Stimulated activated CD8-positive, alpha-beta memory T cell treated with anti-CD3 and anti-CD28 coated beads, Interleukin-7, amount 100 ng/mL, for 24 hours (primary cell): Measurements from ENCODE around the gene TXNDC11.

Experiments
- DNase-seq: peaks from one replicate; pipeline ENCODE4 v3.0.0-alpha.2; 2020; ENCODE audit warnings: low read depth

The TXNDC11 gene

DNA sequence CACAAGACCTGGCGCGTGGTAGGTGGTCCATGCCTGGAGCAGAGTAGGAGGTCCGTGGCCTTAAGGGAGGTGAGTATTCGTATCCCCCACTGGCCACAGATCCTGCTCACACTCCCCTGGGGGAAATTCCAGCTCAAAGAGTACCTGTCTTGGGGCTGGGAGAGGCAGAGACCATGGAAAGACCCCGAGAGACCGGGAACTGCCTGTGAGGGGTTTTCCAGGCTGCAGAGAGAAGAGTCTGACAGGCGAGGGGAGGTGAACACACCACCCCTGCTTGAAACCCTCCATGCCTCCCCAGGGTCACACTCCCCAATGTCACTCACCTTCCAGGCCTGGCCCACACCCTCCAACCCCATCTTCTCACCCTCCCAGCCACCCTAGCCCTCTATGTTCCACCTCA lies 87.0 kb downstream of the TXNDC11 start:
- DNase-seq = no peak

GRCh38 chr16:11651796-11652195 lies 90.9 kb downstream of the TXNDC11 start:
- no peak for DNase-seq

DNA sequence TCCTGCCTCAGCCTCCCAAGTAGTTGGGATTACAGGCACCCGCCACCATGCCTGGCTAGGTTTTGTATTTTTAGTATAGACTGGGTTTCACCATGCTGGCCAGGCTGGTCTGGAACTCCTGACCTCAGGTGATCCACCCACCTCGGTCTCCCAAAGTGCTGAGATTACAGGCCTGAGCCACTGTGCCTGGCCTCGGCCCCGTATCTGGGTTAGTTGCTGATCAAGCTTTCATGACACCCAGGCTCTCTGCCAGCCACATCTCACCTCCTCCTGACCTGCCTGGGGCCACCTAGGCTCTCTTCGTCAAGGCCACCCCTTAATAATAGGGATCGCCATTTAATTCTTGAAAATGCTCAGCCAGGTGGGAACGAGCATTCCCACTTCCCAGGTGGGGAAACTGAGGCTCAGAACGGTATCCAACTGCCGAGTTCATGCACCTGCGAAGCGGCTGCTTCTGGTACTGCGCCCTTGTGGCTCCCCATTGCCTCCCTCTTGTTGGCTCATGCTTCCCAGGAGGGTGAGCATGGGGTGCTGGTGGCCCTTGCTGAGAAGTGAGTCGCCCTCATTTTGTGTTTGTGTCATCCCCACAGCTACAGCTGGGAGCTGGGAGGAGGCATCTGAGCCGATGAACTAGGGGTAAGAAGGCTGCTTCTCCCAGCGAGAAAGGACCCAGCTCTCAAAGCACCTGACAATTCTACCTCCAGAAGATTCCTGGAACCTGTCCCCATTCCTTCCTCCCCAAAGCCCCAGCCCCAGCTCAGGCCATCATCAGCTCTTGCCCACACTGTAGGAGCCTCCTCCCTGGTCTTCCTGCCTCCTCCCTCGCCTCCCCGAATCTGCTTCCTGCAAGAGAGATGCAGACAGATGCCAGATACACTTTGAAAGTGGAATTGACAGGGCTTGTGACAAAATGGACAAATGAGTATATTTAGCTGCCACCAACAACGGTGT lies 91.7 kb downstream of the TXNDC11 start:
- DNase-seq = no peak

DNA sequence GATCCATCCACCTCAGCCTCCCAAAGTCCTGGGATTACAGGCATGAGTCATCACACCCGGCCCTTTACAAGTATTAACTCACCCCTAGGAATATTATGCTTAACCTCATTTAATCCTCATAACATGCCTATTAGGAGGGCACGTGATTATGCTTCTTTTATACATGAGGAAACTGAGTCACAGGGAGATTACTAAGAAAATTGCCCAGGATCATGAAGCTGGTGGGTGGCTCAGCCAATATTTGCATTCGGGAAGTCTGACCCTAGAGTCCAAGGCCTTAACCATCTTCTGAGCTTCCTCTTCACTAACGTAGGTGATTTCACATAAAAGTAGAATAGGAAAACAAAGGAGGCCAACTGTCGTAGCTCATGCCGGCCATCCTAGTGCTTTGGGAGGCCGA lies 93.4 kb downstream of the TXNDC11 start:
- DNase-seq = no peak

DNA sequence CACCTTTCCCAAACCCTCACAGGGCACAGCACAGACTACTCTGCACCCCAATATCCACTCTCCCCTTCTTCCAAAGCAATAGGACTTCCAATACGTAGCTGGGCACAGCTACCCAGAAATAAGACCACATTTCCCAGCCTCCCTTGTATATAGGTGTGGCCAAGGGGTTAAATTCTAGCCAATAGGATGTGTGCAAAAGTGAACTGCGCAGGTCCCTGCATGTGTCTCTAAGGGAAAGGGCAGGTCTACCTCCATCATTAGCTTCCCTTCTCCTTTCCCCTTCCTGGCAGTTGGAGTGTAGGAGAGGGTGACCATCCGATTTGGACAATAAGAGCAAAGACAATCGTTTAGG lies 99.9 kb downstream of the TXNDC11 start:
- DNase-seq = no peak

DNA sequence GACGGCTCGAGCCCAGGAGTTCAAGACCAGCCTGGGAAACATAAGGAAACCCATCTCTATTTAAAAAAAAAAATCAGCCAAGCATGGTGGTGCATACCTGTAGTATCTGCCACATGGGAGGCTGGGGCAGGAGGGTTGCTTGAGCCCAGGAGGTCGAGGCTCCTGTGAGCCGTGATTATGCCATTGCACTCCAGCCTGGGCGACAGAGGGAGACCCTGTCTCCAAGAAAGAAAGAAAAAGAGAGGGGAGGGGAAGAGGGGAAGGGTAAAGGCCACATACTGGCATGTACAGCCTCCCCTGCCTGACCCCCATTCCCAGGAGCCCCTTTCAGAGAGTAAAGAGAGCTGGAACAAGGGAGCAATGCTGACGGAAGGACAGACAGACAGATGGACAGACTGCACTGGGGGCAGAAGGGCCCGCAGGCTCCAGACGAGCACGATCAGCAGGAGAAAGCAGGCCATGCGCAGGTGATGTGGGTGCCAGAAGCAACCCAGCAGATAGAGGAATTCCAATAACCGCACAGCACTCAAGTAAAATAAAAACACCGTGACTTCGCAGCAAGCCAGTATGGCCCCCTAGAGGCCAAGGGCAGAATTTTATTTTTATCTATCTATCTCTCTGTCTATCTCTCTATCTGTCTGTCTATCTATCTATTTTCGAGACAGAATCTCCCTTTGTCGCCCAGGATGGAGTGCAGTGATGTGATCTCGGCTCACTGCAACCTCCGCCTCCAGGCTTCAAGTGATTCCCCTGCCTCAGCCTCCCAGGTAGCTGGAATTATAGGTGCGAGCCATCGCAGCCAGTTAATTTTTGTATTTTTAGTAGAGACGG lies 101.5 kb downstream of the TXNDC11 start:
- DNase-seq = no peak

- DNase-seq = no peak
Observed at GRCh38 chr16:11639925-11640899, 102.4 kb downstream of the TXNDC11 start.

DNA sequence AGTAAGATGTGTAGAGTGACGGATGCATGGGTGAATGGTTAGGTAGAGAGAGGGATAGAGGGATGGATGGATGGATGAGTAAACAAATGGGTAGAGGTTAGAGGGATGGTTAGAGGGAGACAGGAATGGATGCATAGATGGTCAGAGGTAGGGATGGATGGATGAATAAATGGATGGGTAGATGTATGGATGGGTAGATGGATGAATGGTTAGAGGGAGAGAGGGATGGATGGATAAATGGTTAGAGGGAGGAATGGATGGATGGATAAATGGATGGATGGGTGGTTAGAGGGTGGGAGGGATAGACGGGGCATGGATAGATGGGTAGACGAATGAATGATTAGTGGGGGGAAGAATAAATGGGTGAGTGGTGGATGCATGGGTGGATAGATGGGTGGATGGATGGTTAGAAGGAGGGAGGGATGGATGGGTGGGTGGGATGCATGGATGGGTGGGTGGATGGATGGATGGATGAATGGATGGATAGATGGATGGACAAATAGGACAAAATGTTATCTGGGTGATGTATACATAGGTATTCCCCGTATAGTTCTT lies 103.6 kb downstream of the TXNDC11 start:
- no peak for DNase-seq

GRCh38 chr16:11638140-11638539 lies 104.5 kb downstream of the TXNDC11 start:
- DNase-seq = no peak

DNA sequence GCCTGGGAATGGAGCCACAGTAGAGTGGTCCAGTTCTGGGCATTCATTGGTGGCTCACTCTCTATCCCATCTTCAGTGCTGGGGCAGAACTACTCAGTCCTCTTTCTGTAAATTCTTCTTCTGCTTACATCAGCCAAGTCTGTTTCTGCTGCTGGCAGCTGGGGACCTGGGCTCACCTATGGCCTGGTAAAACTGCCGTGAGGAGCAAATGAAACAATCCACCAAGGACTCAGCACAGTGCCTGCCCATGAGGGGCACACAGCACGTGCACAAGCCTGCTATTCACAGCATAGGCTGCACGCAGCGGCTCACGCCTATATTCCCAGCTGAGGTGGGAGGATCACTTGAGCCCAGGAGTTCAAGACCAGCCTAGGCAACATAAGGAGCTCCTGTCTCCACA lies 105.3 kb downstream of the TXNDC11 start:
- no peak for DNase-seq

DNA sequence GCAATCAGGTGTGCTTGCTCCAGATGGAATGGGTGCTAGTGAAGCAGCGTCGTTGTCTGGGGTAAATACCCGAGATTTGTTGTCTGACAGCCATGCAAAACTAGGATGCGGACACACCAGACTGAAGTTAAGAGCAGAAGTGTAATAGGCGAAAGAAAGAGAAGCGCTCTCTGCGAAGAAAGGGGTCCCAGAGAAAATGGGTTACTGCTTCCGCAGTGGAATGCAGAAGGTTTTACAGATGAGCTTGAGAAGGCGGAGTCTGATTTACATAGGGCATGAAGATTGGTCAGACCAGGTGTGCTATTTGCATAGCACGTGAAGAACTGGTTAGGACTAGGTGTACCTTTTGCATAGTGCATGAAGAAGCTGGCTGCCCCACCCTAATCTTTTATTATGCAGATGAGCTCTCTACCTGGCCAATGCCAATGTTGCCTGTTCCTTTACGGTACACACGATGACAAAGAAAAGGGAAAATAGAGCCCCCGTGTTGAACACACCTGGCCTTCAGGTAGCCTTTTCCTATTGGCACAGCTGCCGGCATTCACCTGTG lies 106.4 kb downstream of the TXNDC11 start:
- DNase-seq = no peak

DNA sequence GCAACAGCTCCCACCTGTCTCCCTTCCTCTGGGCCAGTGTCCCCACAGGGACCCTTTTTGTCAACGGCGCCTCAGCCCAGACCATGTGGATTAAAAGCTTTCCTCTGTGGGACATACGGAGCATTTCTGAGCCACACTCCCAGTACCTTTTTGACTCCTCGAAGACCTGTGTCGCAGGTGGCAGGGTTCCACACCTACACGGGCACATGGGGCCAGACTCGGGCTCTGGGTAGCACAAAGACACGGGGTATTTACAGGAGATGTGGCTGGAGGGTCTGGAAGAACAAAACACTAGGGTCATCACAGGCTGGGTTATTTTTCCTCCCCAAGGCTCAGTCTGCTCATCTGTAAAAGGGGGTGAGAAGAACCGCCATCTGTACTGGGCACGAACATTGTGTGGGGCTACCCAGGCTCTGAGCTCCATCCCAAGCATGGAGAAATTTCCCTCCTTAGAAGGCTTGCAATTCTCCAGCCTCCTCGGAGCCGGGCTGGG lies 106.9 kb downstream of the TXNDC11 start:
- no peak for DNase-seq

DNA sequence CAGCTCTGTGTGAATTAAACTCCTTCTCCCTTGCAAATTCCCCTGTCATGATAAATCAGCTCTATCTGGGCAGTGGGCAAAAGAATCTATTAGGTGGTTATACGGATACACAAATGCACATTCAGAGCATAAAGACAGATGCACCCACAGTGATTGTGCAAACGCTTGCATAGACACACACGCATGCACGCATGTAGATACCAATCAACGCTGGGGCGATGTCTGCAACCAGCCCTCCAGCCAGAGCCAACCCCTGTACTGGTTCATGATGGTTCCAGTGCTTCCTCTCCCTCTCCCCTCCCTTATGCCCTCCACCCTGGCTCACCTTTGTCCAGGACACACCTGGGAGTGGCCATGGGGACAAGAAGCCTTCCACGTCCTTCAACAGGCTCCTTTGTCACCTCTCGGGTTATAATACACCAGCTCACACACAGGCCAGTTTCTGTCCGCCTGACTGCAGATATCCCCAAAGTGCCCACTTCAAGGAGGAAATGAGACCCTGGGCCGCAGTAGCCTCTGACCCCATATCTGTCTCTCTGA lies 107.5 kb downstream of the TXNDC11 start:
- DNase-seq = no peak

GRCh38 chr16:11634312-11634711 lies 108.3 kb downstream of the TXNDC11 start:
- no peak for DNase-seq

GRCh38 chr16:11633113-11633512 lies 109.5 kb downstream of the TXNDC11 start:
- DNase-seq = no peak

- no peak for DNase-seq
Observed at GRCh38 chr16:11632455-11632939, 110.2 kb downstream of the TXNDC11 start.

DNA sequence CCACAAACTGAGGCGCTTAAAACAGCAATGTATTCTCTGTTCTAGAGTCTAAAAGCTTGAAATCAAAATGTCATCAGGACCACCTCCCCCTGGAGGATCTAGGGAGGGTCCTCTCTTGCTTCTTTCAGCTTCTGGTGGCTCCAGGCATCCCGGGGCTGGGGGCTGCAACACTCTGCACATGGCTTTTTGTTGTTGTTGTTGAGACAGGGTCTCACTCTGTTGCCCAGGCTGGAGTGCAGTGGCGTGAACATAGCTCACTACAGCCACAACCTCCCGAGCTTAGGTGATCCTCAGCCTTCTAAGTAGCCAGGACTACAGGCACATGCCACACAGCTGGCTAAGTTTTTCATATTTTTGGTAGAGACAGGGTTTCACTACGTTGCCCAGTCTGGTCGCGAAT lies 111.4 kb downstream of the TXNDC11 start:
- no peak for DNase-seq

GRCh38 chr16:11630768-11631056 lies 111.9 kb downstream of the TXNDC11 start:
- DNase-seq = no peak

DNA sequence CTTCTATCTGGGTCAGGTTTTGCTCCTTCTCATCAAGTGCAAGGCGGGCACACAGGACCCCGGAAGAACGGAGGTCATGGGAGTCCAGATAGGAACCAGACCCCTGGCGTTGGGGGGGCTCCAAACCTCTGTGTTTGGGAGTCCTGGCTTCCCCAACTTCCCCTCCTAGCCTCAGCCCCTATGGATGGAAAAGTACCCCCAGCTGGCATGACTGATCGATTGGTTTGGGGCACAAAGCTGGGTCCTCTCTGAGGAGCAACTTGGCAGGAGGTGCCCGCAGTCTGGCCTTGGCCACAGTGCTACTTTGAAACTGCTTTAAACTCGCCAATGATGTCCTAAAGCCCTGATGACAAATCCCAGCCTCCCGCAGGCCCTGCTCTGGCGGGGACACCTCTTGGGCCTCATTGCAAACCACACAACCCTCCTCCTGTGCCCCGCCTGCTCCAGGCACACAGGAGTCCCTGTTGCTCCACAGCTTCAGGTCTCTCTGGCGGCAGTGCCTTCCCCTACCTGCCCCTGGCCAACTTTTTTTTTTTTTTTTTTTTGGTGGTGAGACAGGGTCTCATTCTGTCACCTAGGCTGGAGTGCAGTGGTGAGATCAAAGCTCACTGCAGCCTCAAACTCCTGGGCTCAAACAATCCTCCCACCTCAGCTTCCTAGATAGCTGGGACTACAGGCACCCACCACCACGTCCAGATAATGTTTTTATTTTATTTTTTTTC lies 112.5 kb downstream of the TXNDC11 start:
- DNase-seq = no peak
